Upper lobe of left lung (tissue), 4 donors: Measurements from ENCODE around the gene NGEF.

Experiments used
- CTCF ChIP-seq, 6 experiments: fragments of 450-650 bp in 4 of 6; fragments of 200-600 bp in 2 of 6; sonication (generic) in 2 of 6; IDR thresholded peaks; one replicate each; pipeline ENCODE4 v1.5.1; 2016 to 2019; ENCODE audit warnings: antibody characterized with exemption in 6 of 6
- POLR2A ChIP-seq, 4 donors: fragments of 450-650 bp; IDR thresholded peaks; one replicate each; pipeline ENCODE4 v1.5.1; 2016 to 2017; ENCODE audit warnings: antibody characterized with exemption in 4 of 4, mild to moderate bottlenecking in 2 of 4

GRCh38 chr2:233044974-233045605 lies 32.0 kb upstream of the NGEF start:
- TF ChIP-seq POLR2A (IDR thresholded peaks at IDR 0.05) (no peak), CTCF (IDR thresholded peaks at IDR 0.05) (no peak)
